CD4-positive, alpha-beta T cell (primary cell): ENCODE data around the gene MT1HL1. TPM values are rescaled to one million over a fixed set of nuclear protein-coding genes. Genes with fewer than 3 reads are reported as not detected.

Source experiments
- ATAC-seq: fragments of 200-7000 bp; cut with Tn5 transposase; one replicate; pipeline ENCODE4 v1.10.0; 2022; ENCODE audit warnings: mild to moderate bottlenecking; ENCODE audit not compliant: poor library complexity
- CTCF ChIA-PET: fragments of 350-600 bp; sonication (Branson Sonifier 250); formaldehyde crosslinking; loops from one replicate; lab custom pipeline; 2021; ENCODE audit warnings: antibody characterized with exemption, inconsistent platforms; lab: Charles Lee
- POLR2A ChIA-PET: fragments of 350-600 bp; sonication (Branson Sonifier 250); formaldehyde crosslinking; loops from one replicate; lab custom pipeline; 2021; ENCODE audit warnings: antibody characterized with exemption, inconsistent platforms; lab: Charles Lee
- DNase-seq, 14 experiments: peaks; one replicate each; pipeline ENCODE4 v3.0.0-alpha.2; 2013 to 2020; ENCODE audit warnings: mixed read lengths in 2 of 14
- H3K27ac ChIP-seq, 2 donors: one replicate each; pipeline versions ENCODE4 v1.5.1 to v1.7.0; 2013; ENCODE audit warnings: low read length in 2 of 2, low read depth in 1 of 2, mild to moderate bottlenecking in 1 of 2
- H3K27me3 ChIP-seq, 2 experiments: 1 replicate in 1 of 2; 2 replicates in 1 of 2; pipeline versions ENCODE4 v1.6.1 to v1.7.0; 2013; ENCODE audit warnings: low read length in 2 of 2, control low read depth in 1 of 2, mild to moderate bottlenecking in 1 of 2, moderate library complexity in 1 of 2; ENCODE audit not compliant: insufficient read depth in 2 of 2, control insufficient read depth in 1 of 2
- H3K36me3 ChIP-seq: one replicate; pipeline ENCODE4 v1.6.1; 2013; ENCODE audit warnings: low read length, control low read depth; ENCODE audit not compliant: insufficient read depth
- H3K4me1 ChIP-seq: one replicate; pipeline ENCODE4 v1.6.1; 2013; ENCODE audit warnings: low read length, control low read depth; ENCODE audit not compliant: insufficient read depth
- H3K4me3 ChIP-seq: one replicate; pipeline ENCODE4 v1.5.1; 2013; ENCODE audit warnings: mild to moderate bottlenecking, low read length, moderate library complexity
- H3K9me3 ChIP-seq, 2 experiments: 1 replicate in 1 of 2; 2 replicates in 1 of 2; pipeline versions ENCODE4 v1.6.1 to v1.7.0; 2013; ENCODE audit warnings: low read length in 2 of 2, mild to moderate bottlenecking in 2 of 2, control low read depth in 1 of 2, moderate library complexity in 1 of 2; ENCODE audit not compliant: control insufficient read depth in 1 of 2, insufficient read depth in 1 of 2
- H3K27ac Mint-ChIP-seq: one replicate; pipeline ENCODE4 v1.8.0; 2020; ENCODE audit warnings: mixed read lengths
- H3K27me3 Mint-ChIP-seq: one replicate; pipeline ENCODE4 v1.8.0; 2021; ENCODE audit warnings: mixed read lengths
- H3K36me3 Mint-ChIP-seq: one replicate; pipeline ENCODE4 v1.8.0; 2021; ENCODE audit warnings: low read depth, mixed read lengths
- H3K4me1 Mint-ChIP-seq: one replicate; pipeline ENCODE4 v1.8.0; 2021; ENCODE audit warnings: low read depth, mixed read lengths
- H3K4me3 Mint-ChIP-seq: one replicate; pipeline ENCODE4 v1.8.0; 2020; ENCODE audit warnings: mild to moderate bottlenecking, mixed read lengths
- H3K9me3 Mint-ChIP-seq: one replicate; pipeline ENCODE4 v1.8.0; 2020; ENCODE audit warnings: mixed read lengths
- intact Hi-C, 2 experiments: fragments of 100-400 bp; cut with DNase I in 1 of 2; cut with micrococcal nuclease in 1 of 2; formaldehyde crosslinking; loops; one replicate each; pipeline versions ENCODE4 v1.15.1 to v1.9.0; 2023 to 2025; cut with DNase I, micrococcal nuclease
- total RNA-seq, 174 experiments: library from RNA in 2 of 174; stranded (reverse) in 2 of 174; gene quantifications; one replicate each; pipeline ENCODE4 v1.2.3 and lab custom pipeline; 2021 to 2026
- TF ChIP-seq, protein P1 (sequence below): fragments of 200-600 bp; IDR thresholded peaks from one replicate; pipeline ENCODE4 v1.8.0; 2022; ENCODE audit warnings: antibody characterized with exemption, mild to moderate bottlenecking

Gene MT1HL1
- total RNA-seq, 2 experiments from 2014 or later = not detected

DNA sequence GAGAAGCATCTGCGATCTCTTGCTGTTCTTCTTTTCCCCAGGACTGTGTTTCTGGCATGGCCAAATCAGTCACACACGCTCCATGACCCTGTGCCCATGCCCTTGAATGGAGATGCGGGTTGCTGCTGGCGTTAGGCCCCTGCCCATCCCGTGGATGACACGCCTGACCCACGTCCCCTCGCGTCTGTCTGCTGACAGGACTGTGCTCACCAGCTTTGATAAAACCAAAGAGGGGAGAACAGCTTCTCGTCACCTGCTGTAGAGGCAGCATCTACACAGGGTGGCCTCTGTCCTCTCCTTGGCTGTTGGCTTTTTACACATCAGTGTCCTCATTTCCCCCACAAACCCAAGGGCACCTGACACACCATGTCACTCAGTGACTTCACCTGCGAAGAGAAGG lies 6.9 kb downstream of the MT1HL1 start:
- TF ChIP-seq, protein P1, sequence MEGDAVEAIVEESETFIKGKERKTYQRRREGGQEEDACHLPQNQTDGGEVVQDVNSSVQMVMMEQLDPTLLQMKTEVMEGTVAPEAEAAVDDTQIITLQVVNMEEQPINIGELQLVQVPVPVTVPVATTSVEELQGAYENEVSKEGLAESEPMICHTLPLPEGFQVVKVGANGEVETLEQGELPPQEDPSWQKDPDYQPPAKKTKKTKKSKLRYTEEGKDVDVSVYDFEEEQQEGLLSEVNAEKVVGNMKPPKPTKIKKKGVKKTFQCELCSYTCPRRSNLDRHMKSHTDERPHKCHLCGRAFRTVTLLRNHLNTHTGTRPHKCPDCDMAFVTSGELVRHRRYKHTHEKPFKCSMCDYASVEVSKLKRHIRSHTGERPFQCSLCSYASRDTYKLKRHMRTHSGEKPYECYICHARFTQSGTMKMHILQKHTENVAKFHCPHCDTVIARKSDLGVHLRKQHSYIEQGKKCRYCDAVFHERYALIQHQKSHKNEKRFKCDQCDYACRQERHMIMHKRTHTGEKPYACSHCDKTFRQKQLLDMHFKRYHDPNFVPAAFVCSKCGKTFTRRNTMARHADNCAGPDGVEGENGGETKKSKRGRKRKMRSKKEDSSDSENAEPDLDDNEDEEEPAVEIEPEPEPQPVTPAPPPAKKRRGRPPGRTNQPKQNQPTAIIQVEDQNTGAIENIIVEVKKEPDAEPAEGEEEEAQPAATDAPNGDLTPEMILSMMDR = no peak
- DNase-seq = no peak
- Histone ChIP-seq H3K27ac (no peak overlapping the region), H3K36me3 (no peaks in the 10 kb centered on the region), H3K9me3 (no peaks in the 10 kb centered on the region), H3K4me1 (no peaks in the 10 kb centered on the region), H3K4me3 (no peak overlapping the region), H3K27me3 (no peaks in the 10 kb centered on the region)
- intact Hi-C loops = no loop called here
- no peaks in the 10 kb centered on the region for H3K36me3 Mint-ChIP-seq
- H3K27me3 Mint-ChIP-seq = peaks cover 13% of the 10 kb centered on the region
- no peak for ATAC-seq
- ChIA-PET POLR2A (no interaction called here), CTCF (no interaction called here)
- H3K4me3 Mint-ChIP-seq = no peak overlapping the region
- no peaks in the 10 kb centered on the region for H3K4me1 Mint-ChIP-seq
- no peak overlapping the region for H3K27ac Mint-ChIP-seq
- no peaks in the 10 kb centered on the region for H3K9me3 Mint-ChIP-seq

DNA sequence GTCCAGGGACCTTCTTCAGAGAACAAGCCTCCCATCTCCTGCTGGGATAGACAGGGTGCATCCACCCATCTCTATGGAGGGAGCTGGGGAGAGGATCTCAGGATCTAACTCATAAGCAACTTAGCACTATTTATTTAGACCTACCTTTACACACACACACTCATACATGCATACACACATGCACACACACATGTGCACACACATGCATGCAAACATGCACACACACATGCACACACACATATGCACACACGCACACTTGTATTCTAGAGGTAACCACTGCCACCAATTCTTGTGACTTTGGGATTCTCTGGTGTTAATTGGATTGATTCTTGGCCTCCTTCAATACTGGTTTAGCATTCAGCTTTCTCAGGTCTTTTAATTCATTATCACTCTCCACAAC lies 9.8 kb downstream of the MT1HL1 start:
- ChIA-PET POLR2A (no interaction called here), CTCF (no interaction called here)
- Mint-ChIP-seq H3K36me3 (no peaks in the 10 kb centered on the region), H3K4me3 (no peak overlapping the region), H3K4me1 (no peaks in the 10 kb centered on the region), H3K9me3 (peaks cover 11% of the 10 kb centered on the region), H3K27ac (no peak overlapping the region), H3K27me3 (peaks cover 16% of the 10 kb centered on the region)
- Histone ChIP-seq H3K4me3 (no peak overlapping the region), H3K4me1 (no peaks in the 10 kb centered on the region), H3K9me3 (peaks cover 0 to 3% of the 10 kb centered on the region in 2 experiments), H3K27ac (no peak overlapping the region), H3K27me3 (no peaks in the 10 kb centered on the region), H3K36me3 (no peaks in the 10 kb centered on the region)
- intact Hi-C loops = no loop called here
- ATAC-seq (no peak), DNase-seq (no peak)
- TF ChIP-seq, protein P1 = no peak

DNA sequence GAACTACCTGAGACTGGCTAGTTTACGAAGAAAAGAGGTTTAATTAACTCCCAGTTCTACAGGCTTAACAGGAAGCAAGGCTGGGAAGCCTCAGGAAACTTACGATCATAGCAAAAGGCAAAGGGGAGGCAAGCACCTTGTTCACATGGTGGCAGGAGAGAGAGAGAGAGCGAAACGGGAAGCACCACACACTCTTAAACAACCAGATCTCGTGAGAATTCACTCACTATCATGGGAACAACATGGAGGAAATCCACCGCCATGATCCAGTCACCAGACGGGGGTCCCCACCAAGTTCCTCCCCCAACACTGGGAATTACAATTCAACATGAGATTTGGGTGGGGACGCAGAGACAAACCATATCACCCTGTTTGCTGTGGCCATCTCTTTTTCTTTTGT lies 11.8 kb downstream of the MT1HL1 start:
- no peak overlapping the region for H3K4me3 Mint-ChIP-seq
- ATAC-seq (no peak), DNase-seq (no peak)
- intact Hi-C loops = no loop called here
- CTCF ChIA-PET = no interaction called here
- Histone ChIP-seq H3K27ac (no peak overlapping the region), H3K27me3 (no peaks in the 10 kb centered on the region), H3K9me3 (peaks cover 0 to 3% of the 10 kb centered on the region in 2 experiments), H3K36me3 (no peaks in the 10 kb centered on the region), H3K4me1 (no peaks in the 10 kb centered on the region), H3K4me3 (no peak overlapping the region)
- no peaks in the 10 kb centered on the region for H3K4me1 Mint-ChIP-seq
- POLR2A ChIA-PET = no interaction called here
- H3K27me3 Mint-ChIP-seq = peaks cover 16% of the 10 kb centered on the region
- H3K9me3 Mint-ChIP-seq = peaks cover 12% of the 10 kb centered on the region
- no peaks in the 10 kb centered on the region for H3K36me3 Mint-ChIP-seq
- TF ChIP-seq, protein P1 = no peak
- no peak overlapping the region for H3K27ac Mint-ChIP-seq
